BE2C (cell line): ENCODE measurements around the gene TRPV6.

Experiments
- DNase-seq: peaks from one replicate; pipeline ENCODE4 v3.0.0-alpha.2; 2020
- H3K27me3 ChIP-seq: fragments of 250-450 bp; sonication (Bioruptor Pico); 2 replicates; pipeline ENCODE4 v1.5.1; 2020; ENCODE audit warnings: mild to moderate bottlenecking
- H3K36me3 ChIP-seq: fragments of 250-450 bp; sonication (Bioruptor Pico); 2 replicates; pipeline ENCODE4 v1.5.1; 2020; ENCODE audit warnings: mild to moderate bottlenecking
- H3K4me1 ChIP-seq: fragments of 250-450 bp; sonication (Bioruptor Pico); 2 replicates; pipeline ENCODE4 v1.5.1; 2020
- H3K4me3 ChIP-seq: 2 replicates; pipeline ENCODE4 v1.5.1; 2011; ENCODE audit warnings: low read depth, low read length
- H3K9me3 ChIP-seq: fragments of 250-450 bp; sonication (Bioruptor Pico); 2 replicates; pipeline ENCODE4 v1.5.1; 2020
- CTCF ChIP-seq: IDR thresholded peaks from 2 replicates; pipeline ENCODE4 v1.5.1; 2012; ENCODE audit warnings: mild to moderate bottlenecking, low read depth, low read length

Gene TRPV6

GRCh38 chr7:142866361-142867096 lies 19.0 kb downstream of the TRPV6 start:
- no peaks in the 10 kb centered on the region for H3K27me3 ChIP-seq
- H3K36me3 ChIP-seq, result no peaks in the 10 kb centered on the region
- TF ChIP-seq CTCF, result peak; percentile 53
- DNase-seq, result peak; percentile 38
- no peaks in the 10 kb centered on the region for H3K4me1 ChIP-seq
- H3K9me3 ChIP-seq, result no peaks in the 10 kb centered on the region
- no peak overlapping the region for H3K4me3 ChIP-seq

- Histone ChIP-seq H3K36me3 (no peaks in the 10 kb centered on the region), H3K4me1 (no peaks in the 10 kb centered on the region), H3K4me3 (no peak overlapping the region), H3K9me3 (no peaks in the 10 kb centered on the region), H3K27me3 (no peaks in the 10 kb centered on the region)
- TF ChIP-seq CTCF, result no peak
- DNase-seq, result no peak
Observed at GRCh38 chr7:142865766-142866165, 19.8 kb downstream of the TRPV6 start.

- H3K4me1 ChIP-seq, result no peaks in the 10 kb centered on the region
- DNase-seq, result no peak
- H3K4me3 ChIP-seq, result no peak overlapping the region
- no peak for TF ChIP-seq CTCF
- H3K27me3 ChIP-seq, result no peaks in the 10 kb centered on the region
- H3K9me3 ChIP-seq, result no peaks in the 10 kb centered on the region
- no peaks in the 10 kb centered on the region for H3K36me3 ChIP-seq
Observed at GRCh38 chr7:142864980-142865747, 20.4 kb downstream of the TRPV6 start.

- Histone ChIP-seq H3K4me3 (no peak overlapping the region), H3K9me3 (no peaks in the 10 kb centered on the region), H3K36me3 (no peaks in the 10 kb centered on the region), H3K27me3 (no peaks in the 10 kb centered on the region), H3K4me1 (no peaks in the 10 kb centered on the region)
- no peak for DNase-seq
- TF ChIP-seq CTCF, result no peak
Observed at GRCh38 chr7:142863891-142864685, 21.5 kb downstream of the TRPV6 start.

- Histone ChIP-seq H3K9me3 (no peaks in the 10 kb centered on the region), H3K4me3 (no peak overlapping the region), H3K4me1 (no peaks in the 10 kb centered on the region), H3K36me3 (no peaks in the 10 kb centered on the region), H3K27me3 (no peaks in the 10 kb centered on the region)
- no peak for DNase-seq
- no peak for TF ChIP-seq CTCF
Observed at GRCh38 chr7:142862786-142863400, 22.7 kb downstream of the TRPV6 start.
